ENCODE measurements around the gene TNNI2.

Gene TNNI2

GRCh38 chr11:1820463-1821325 is 18.1 kb upstream of the TNNI2 start:
- no peak for TF ChIP-seq CTCF (IDR thresholded peaks at IDR 0.05; ENCODE audit: extremely low read depth, insufficient read depth, missing control alignments)
- in situ Hi-C loops (cut with MboI; ENCODE audit: low pct_unique_long_range_greater_than_20kb, low sequenced_read_pairs, unreplicated experiment): no loop called here
- no peak for DNase-seq (ENCODE audit: low spot score)

- DNase-seq (ENCODE audit: low spot score): no peak
- in situ Hi-C loops (cut with MboI; ENCODE audit: low pct_unique_long_range_greater_than_20kb, low sequenced_read_pairs, unreplicated experiment): no loop called here
- no peak for TF ChIP-seq CTCF (IDR thresholded peaks at IDR 0.05; ENCODE audit: extremely low read depth, insufficient read depth, missing control alignments)
These were observed 17.2 kb upstream of the TNNI2 start for GRCh38 chr11:1821562-1821961.

GRCh38 chr11:1822648-1823375 is 16.0 kb upstream of the TNNI2 start:
- no peak for TF ChIP-seq CTCF (IDR thresholded peaks at IDR 0.05; ENCODE audit: extremely low read depth, insufficient read depth, missing control alignments)
- in situ Hi-C loops (cut with MboI; ENCODE audit: low pct_unique_long_range_greater_than_20kb, low sequenced_read_pairs, unreplicated experiment): no loop called here

GRCh38 chr11:1823376-1824220 is 15.2 kb upstream of the TNNI2 start:
- in situ Hi-C loops (cut with MboI; ENCODE audit: low pct_unique_long_range_greater_than_20kb, low sequenced_read_pairs, unreplicated experiment): no loop called here
- DNase-seq (ENCODE audit: low spot score): no peak
- no peak for TF ChIP-seq CTCF (IDR thresholded peaks at IDR 0.05; ENCODE audit: extremely low read depth, insufficient read depth, missing control alignments)

More at GRCh38 chr11:1822648-1823375, 16.0 kb upstream of the TNNI2 start:
- DNase-seq (ENCODE audit: low spot score): no peak

- TF ChIP-seq CTCF (IDR thresholded peaks at IDR 0.05; ENCODE audit: extremely low read depth, insufficient read depth, missing control alignments): no peak
- DNase-seq (ENCODE audit: low spot score): no peak
- in situ Hi-C loops (cut with MboI; ENCODE audit: low pct_unique_long_range_greater_than_20kb, low sequenced_read_pairs, unreplicated experiment): no loop called here
These were observed 14.4 kb upstream of the TNNI2 start for GRCh38 chr11:1824221-1825038.
